HG02884 (cell line): ENCODE data around the gene ALKBH1.
"Not testable (repeated sequence)": the region's sequence is repeated elsewhere in the genome, so short reads cannot be mapped to it uniquely, and the experiment has no call there.

Source experiments
- ATAC-seq: cut with Tn5 transposase; IDR thresholded peaks from one replicate; pipeline ENCODE4 v1.9.1; 2021; ENCODE audit warnings: mild to moderate bottlenecking, moderate library complexity; ENCODE audit not compliant: unreplicated experiment

Gene ALKBH1

GRCh38 chr14:77707724-77708408, at the start of gene ALKBH1, which contains the start of gene SLIRP:
Gene ALKBH1, minus strand, starts transcription at chr14:77708023. Its CDS starts 19 bp downstream, at chr14:77708004.
Gene SLIRP, plus strand, starts transcription at chr14:77708103. Its CDS starts 9 bp downstream, at chr14:77708112.
- peak; percentile 95 for ATAC-seq

GRCh38 chr14:77752799-77753516, 45.1 kb upstream of the ALKBH1 start:
- no peak for ATAC-seq

- ATAC-seq = no peak
These were observed 44.4 kb upstream of the ALKBH1 start for GRCh38 chr14:77752266-77752665.

DNA sequence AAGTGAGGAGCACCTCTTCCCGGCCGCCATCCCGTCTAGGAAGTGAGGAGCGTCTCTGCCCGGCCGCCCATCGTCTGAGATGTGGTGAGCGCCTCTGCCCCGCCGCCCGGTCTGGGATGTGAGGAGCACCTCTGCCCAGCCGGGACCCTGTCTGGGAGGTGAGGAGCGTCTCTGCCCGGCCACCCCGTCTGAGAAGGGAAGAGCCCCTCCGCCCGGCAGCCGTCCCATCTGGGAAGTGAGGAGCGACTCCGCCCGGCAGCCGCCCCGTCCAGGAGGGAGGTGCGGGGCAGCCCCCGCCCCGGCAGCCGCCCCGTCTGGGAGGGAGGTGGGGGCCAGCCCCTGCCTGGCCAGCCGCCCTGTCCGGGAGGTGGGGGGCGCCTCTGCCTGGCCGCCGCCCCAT, 39.6 kb upstream of the ALKBH1 start:
- not testable (repeated sequence) for ATAC-seq

DNA sequence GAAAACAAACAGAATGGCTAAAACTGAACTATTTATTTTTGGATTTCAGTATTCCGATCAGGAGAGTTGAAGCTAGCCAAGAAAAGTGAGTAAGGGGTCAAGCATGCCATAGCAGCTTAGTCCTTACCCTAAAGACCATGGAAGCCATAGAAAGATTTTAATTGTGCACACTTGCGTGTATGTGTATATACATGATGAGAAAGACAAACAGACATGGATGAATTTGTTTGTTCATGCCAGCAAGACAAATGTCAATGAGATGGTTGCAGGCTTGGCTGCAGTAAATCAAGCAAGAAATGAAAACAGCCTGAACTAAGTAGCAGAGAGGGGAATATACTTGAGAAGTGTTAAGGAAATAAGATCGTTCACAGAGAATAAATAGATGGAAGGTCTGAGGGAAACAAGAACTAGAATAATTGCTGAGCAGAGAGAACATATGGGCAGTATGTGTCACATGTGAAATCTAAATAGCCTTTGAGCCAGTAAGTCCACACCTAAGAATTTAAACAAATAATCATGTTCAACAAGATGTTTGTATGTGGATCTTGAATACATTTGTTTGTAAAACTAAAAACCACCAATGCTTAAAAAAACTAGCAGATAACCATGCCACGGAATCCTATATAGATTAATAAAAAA, 38.4 kb upstream of the ALKBH1 start:
- ATAC-seq = no peak

GRCh38 chr14:77741438-77741837, 33.6 kb upstream of the ALKBH1 start:
- no peak for ATAC-seq

- ATAC-seq = no peak
These were observed 30.9 kb upstream of the ALKBH1 start for GRCh38 chr14:77738559-77739250.

DNA sequence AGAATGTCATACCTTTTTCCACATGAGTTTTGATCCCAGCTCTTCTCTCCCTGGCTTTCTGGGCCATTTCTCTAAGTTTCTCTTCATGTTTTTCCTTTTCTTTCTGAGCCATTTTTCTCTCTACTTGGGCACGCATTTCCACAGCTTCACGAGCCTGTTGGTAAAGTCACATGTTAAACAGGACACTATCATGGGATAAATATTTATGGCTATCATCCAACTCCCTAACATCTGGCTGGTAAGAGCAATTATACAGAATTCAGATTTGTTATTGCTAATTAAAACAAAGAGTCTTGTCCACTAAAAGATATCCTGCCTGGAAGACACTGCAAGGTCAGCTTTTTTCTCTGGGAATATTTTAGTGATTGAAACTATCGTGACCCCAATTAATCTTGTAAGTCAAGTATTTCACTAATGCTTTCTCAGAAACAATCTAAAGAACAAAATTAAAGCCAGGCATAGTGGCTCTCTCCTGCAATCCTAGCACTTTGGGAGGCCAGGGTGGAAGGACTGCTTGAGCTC, 23.2 kb upstream of the ALKBH1 start:
- ATAC-seq = no peak

DNA sequence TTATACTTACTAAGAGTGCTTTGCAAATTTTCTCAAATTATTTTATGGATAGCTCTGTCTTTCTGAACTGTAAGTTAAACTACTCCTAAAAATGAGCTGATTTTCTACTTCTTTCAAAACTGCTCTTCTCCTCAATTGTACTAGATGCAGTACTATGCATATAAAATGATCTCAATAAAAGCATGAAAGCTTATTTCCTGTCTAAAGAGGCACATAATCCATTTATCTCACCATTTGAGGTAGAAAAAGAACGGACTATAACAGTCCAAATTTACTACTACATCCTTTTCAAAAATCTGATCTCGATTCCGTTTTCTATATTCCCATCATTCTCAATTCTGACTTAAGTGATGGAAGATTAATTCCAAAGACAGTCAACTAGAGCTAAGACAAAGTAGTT, 14.5 kb upstream of the ALKBH1 start:
- ATAC-seq = no peak

DNA sequence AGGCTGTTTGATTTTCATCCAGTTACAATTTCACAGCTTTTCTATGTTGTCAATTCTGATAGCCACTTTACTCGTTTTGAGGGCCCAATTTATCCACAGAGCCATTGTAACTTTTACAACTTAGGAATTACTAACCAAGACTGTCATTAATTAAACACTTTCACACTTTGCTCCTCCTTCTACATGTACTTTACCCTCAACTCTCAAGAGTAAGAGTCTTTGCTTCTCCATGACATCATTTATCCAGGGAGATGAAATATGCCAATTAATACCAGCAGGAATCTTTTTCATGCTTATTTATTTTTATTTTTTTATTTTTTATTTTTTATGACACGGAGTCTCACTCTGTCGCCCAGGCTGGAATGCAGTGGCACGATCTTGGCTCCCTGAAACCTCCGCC, 13.6 kb upstream of the ALKBH1 start:
- no peak for ATAC-seq

DNA sequence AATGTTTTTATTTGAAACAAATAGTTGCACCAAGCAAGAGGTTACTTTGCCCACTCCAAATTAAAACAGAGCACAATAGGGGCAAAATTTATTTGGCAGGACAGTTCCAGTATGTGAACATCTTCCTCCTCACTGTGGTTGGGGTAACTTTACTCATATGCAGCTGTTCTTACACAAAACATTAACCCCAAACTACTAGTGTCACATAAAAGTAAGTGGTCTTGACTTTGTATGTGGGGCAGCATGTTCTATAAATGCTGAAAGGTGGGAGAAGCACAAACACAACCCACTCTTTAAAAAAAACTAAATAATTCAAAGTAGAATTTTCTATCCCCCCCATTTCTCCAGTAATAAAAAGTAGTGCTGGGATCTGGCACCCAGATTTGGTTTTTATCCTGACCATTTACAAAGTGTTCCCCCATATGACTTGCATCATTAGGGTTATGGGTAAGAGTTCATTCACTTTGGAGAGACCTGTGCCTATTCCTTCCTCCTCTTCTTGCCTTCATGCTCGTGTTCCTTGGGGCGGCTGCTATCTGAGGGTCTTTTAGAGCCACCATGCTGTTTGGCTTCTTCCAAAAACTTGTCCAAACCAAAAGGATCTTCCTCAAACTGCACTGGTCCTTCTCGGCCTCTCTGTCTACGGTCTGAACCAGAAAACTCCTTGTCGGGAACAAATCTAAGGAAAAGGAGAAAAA, 9.9 kb upstream of the ALKBH1 start:
- ATAC-seq = no peak

- ATAC-seq = no peak
These were observed 7.1 kb upstream of the ALKBH1 start for GRCh38 chr14:77714926-77715325.

DNA sequence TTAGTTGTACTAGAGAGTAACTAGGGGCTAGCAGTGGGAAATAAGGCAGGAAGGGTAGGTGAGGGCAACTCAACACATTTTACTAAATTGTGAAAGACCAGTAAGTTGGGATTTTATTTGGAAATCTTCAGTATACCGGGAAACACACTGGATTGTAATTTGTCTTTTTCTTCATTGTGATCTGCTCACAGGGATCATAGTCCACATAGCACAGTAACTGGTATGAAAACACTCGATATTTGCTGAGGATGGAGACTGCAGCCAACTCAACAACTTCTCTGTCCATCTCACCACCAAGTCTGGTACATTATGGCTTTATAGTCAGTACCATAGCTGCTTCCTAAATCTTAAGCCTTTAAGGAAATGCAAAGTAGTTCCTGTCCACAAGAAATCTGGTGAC, 2.5 kb upstream of the ALKBH1 start:
- ATAC-seq = no peak

- no peak for ATAC-seq
These were observed 1.6 kb upstream of the ALKBH1 start for GRCh38 chr14:77709412-77709811.

- ATAC-seq = no peak
These were observed 926 bp upstream of the ALKBH1 start for GRCh38 chr14:77708749-77709148.

DNA sequence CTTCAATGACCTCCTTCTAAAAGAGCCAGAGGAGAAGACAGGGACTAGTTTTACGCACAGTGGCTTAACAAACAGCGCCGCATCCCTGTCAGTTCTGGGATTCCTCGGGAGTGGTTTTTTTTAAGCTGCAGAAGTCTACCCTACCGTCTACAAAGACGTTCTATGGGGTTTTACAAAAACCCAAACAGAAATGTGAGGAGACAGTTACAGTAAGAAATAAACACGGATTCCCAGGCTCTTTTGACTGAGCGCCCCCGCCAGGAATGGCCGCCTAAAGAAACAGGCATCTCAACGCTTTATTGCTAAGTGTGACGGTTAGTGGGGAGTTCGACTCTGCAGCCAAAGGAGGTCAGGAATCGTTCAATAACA, 484 bp downstream of the ALKBH1 start:
- ATAC-seq = peak; percentile 16

- no peak for ATAC-seq
These were observed 16.6 kb downstream of the ALKBH1 start for GRCh38 chr14:77691259-77691658.

GRCh38 chr14:77682158-77682553, 25.7 kb downstream of the ALKBH1 start:
- no peak for ATAC-seq

DNA sequence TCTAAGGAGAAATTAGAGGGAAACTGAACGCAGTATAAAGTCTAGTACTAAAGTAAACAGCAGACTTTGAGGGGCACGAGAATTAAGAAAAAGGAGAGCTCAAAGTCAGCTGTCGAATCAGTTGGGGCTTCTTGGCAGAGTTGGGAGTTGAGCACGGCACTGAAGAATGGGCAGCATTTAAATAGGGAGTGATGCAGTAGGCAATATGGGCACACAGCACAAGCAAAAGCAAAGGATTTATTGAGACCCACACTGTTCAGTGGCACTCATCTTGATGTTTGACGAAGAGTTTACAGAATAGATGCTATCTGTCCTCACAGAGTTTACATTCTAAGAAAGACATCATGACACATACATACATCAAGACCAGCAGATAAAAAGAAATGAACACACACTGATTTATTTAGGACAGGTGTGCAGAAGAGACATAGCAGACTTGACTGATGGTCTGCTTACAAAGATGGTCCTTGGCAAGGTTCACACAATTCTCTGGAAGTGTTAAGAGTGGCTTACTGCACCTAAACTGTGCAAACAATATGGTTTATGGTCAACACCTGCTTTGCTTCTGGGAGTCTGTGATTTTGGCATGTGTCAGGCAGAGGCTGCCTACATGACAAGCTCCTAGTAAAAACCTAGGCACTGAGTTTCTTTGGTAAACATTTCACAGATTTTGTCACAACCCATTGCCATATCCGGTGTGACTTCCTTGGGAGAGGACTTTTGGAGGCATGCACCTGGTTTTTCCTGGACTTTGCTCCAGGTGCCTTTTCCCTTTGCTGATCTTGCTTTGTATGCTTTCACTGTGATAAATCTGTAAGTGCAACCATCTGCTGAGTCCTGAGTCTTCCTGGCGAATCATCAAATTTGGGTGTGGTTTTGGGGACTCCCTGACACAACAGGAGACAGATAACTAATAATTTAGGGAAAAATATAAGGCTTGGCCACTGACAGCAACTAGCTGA, 26.3 kb downstream of the ALKBH1 start:
- ATAC-seq = no peak
